ENCODE results near the gene INTS2. TPM values are rescaled to one million over a fixed set of nuclear protein-coding genes. Genes with fewer than 3 reads are reported as not detected.
A peak's percentile ranks its signal among the peaks of the same experiment; 100 is the strongest.
"Not testable (repeated sequence)": the region's sequence is repeated elsewhere in the genome, so short reads cannot be mapped to it uniquely, and the experiment has no call there.

INTS2 gene
- total RNA-seq, 2 donors from 2014 or later = 31.4 to 37.2 TPM

DNA sequence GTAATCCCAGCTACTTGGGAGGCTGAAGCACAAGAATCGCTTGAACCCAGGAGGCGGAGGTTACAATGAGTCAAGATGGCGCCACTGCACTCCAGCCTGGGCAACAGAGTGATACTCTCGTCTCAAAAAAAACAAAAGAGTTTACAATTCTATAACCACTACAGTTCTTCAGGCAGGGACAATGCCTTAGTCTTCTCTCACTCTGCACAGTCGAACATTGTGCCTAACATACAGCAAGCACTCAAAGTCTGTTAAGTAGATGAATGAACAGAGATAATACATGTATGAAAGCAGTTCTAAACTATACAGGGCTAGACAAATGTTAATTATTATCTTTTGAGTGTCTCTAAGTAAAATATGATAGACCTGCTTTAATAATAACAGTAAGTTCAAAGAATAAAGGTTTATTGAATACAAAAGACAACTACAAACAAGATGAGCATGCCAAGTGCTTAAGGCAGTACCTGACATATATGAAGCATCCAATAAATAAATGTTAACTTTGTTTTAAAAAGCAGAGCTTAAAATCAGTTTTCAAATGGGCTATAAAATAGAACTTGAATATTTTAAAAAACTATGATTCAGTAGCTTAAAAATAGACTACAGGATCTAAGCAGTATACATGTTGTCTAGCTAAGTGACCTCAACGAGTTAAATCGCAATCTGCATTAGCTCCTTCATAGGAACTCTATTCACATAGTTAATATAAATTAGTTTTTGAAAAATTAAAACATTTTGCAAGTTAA, 19.3 kb downstream of the INTS2 start:
- ATAC-seq (no peak), DNase-seq (ENCODE audit: low spot score in 2 of 2) (no peak)
- H3K27ac Mint-ChIP-seq = no peak overlapping the region
- H3K9me3 Mint-ChIP-seq = no peaks in the 10 kb centered on the region
- peaks cover 14 to 29% of the 10 kb centered on the region in 2 donors for H3K36me3 Mint-ChIP-seq

- Mint-ChIP-seq H3K36me3 (peaks cover 14 to 34% of the 10 kb centered on the region in 2 donors), H3K27ac (no peak overlapping the region), H3K9me3 (no peaks in the 10 kb centered on the region)
- DNase-seq (ENCODE audit: low spot score in 2 of 2) (no peak), ATAC-seq (no peak)
Observed at GRCh38 chr17:61907361-61907760, 20.4 kb downstream of the INTS2 start.

DNA sequence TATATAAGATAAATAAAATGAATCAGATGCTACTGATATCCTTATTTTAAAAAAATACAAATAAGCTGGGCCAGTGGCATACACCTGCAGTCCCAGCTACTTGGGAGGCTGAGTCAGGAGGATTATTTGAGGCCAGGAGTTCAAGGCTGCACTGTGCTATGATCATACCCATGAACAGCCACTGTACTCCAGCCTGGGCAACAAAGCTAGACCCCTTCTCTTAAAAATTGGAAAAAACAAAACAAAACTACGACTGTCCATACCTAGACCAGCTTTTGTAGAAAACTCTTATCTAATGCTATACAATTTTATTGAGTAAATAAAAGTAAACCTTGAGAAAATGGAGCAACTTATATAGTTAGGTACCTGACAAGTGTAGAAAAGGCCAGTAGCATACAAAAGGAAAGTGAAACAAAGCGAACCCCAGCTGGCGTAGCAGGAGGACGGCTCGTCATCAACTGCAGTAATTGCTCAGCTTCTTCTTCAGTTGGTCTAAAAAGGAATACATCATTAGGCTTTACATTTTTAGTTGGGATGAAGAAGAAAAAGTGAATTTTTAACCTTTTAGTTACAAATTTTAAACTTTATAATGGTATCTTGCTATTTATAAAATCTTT, 23.6 kb downstream of the INTS2 start:
- Mint-ChIP-seq H3K9me3 (no peaks in the 10 kb centered on the region), H3K36me3 (peaks cover 7 to 28% of the 10 kb centered on the region in 2 donors), H3K27ac (no peak overlapping the region)
- ATAC-seq (peak in 1 of 2 donors; percentile 78), DNase-seq (ENCODE audit: low spot score in 2 of 2) (no peak)

DNA sequence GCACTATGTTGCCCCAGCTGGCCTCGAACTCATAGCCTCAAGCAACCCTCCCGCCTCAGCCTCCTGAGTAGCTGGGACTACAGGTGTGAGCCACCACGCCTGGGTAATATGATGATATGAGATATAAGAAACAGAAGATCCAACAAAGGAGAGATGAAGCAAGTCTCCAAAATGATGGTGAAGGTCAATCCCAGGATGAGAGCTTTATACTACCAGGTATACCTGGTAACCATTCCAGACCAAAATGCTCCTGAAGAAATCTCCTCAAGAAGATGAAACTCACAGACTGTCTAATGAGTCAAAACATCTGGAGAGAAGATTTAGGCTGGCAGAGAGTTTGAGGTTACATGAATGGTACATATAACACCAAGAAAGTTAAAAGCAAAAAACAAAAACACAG, 24.5 kb downstream of the INTS2 start:
- no peak for ATAC-seq
- DNase-seq (ENCODE audit: low spot score in 2 of 2) = no peak
- Mint-ChIP-seq H3K9me3 (no peaks in the 10 kb centered on the region), H3K27ac (no peak overlapping the region), H3K36me3 (peaks cover 7 to 28% of the 10 kb centered on the region in 2 donors)

- DNase-seq (ENCODE audit: low spot score in 2 of 2) (no peak), ATAC-seq (no peak)
- no peak overlapping the region for H3K27ac Mint-ChIP-seq
- peaks cover 0 to 13% of the 10 kb centered on the region in 2 donors for H3K36me3 Mint-ChIP-seq
- no peaks in the 10 kb centered on the region for H3K9me3 Mint-ChIP-seq
Observed at GRCh38 chr17:61897548-61898180, 30.1 kb downstream of the INTS2 start.

DNA sequence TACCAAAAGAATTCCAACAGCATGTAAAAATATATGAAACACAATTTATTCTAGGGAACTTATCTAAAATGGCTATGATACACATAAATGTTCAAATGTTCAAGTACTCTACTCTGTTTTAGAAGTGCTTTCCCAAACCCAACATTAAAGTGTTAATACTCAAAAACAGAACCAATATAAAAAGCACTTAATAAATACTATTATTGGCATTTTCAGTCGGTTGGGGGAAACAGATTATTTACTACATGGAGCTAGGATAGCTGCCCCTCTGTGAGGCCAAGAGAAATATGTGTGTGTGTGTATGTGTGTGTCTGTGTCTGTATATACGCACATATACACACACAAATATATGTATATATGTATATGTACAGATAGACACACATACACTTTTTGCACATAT, 32.4 kb downstream of the INTS2 start:
- peaks cover 0 to 5% of the 10 kb centered on the region in 2 donors for H3K36me3 Mint-ChIP-seq
- H3K27ac Mint-ChIP-seq = peak overlapping the region in 1 of 2 donors; percentile 85
- no peaks in the 10 kb centered on the region for H3K9me3 Mint-ChIP-seq
- DNase-seq (ENCODE audit: low spot score in 2 of 2) (no peak), ATAC-seq (no peak)

DNA sequence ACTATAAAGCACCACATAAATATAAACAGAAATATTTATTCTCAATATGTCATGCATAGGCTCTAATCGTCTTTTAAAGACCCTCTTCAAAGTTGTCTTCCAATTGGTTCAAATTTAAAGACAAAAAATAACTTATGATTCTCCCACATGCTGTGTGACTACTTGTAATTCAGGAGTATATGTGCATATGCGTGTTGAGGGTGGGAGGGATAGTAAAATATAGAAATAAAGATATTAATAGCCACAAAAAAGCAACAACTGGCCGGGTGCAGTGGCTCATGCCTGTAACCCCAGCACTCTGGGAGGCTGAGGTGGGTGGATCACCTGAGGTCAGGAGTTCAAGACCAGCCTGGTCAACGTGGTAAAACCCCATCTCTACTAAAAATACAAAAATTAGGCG, 33.5 kb downstream of the INTS2 start:
- H3K36me3 Mint-ChIP-seq; H3K27ac Mint-ChIP-seq; DNase-seq (ENCODE audit: low spot score in 2 of 2); H3K9me3 Mint-ChIP-seq; ATAC-seq: not testable (repeated sequence)

DNA sequence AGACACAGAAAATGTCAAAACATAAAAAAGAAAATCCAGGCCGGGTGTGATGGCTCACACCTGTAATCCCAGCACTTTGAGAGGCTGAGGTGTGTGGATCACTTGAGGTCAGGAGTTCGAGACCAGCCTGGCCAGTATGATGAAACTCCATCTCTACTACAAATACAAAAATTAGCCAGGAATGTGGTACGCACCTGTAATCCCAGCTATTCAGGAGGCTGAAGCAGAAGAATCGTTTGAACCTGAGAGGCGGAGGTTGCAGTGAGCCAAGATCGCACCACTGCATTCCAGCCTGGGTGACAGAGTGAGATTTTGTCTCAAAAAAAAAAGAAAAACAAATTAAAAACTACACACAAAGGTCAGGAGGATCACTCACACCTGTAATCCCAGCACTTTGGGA, 40.0 kb downstream of the INTS2 start:
- ATAC-seq; DNase-seq (ENCODE audit: low spot score in 2 of 2); H3K9me3 Mint-ChIP-seq: not testable (repeated sequence)
- peak overlapping the region in 1 of 2 donors; percentile 44 for H3K27ac Mint-ChIP-seq
- H3K36me3 Mint-ChIP-seq = peaks cover 7 to 10% of the 10 kb centered on the region in 2 donors

- not testable (repeated sequence) for H3K27ac Mint-ChIP-seq; ATAC-seq; H3K9me3 Mint-ChIP-seq; DNase-seq (ENCODE audit: low spot score in 2 of 2)
- peaks cover 7 to 10% of the 10 kb centered on the region in 2 donors for H3K36me3 Mint-ChIP-seq
Observed at GRCh38 chr17:61885865-61886264, 41.9 kb downstream of the INTS2 start.

DNA sequence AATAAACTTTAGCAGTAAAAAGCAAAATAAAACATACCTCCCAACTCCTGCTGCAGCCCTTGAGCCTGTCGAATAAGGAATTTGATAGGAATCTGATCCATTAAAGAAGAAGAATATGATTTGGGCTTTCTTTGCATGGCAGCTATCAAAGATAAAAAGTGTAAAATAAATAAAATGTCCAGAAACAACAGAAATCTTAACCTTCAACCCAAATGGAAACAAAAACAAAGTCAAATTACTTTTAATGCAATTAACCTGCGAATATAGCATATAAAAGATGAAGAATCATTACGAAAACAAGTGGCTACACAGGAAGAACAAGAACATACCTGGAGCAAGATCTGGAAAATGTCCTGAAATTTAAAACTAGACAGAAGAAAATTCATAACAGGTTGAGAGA, 42.9 kb downstream of the INTS2 start:
- Mint-ChIP-seq H3K27ac (no peak overlapping the region), H3K36me3 (peaks cover 7 to 10% of the 10 kb centered on the region in 2 donors), H3K9me3 (no peaks in the 10 kb centered on the region)
- ATAC-seq = no peak
- DNase-seq (ENCODE audit: low spot score in 2 of 2) = no peak

- ATAC-seq (no peak), DNase-seq (ENCODE audit: low spot score in 2 of 2) (no peak)
- Mint-ChIP-seq H3K36me3 (no peaks in the 10 kb centered on the region), H3K27ac (no peak overlapping the region), H3K9me3 (no peaks in the 10 kb centered on the region)
Observed at GRCh38 chr17:61880589-61881102, 47.1 kb downstream of the INTS2 start.

DNA sequence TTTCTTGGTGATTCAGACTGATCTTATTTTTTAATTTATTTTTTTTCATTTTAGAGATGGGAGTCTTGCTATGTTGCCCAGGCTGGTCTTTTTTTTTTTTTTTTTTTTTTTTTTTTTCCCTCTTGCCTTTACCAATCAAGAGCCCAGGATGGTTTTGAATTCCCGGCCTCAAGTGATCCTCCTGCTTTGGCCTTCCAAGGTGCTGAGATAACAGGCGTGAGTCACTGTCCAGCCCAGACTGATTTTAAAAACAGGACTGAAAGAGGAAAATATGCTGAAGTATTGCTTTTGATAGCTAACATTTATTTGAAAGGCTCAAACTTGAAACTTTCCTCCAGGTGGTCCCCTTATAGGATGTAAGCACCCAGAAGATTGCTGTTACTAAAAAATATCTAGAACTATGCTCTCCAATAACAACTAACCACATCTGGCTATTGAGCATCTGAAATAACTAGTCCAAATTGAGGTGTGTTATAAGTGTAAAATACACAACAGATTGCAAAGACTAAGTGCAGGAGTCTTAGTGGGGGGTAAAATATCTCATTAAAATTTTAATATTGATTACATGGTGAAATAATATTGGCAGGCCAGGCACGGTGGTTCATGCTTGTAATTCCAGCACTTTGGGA, 48.7 kb downstream of the INTS2 start:
- Mint-ChIP-seq H3K9me3 (no peaks in the 10 kb centered on the region), H3K27ac (no peak overlapping the region), H3K36me3 (no peaks in the 10 kb centered on the region)
- DNase-seq (ENCODE audit: low spot score in 2 of 2) = no peak
- no peak for ATAC-seq

DNA sequence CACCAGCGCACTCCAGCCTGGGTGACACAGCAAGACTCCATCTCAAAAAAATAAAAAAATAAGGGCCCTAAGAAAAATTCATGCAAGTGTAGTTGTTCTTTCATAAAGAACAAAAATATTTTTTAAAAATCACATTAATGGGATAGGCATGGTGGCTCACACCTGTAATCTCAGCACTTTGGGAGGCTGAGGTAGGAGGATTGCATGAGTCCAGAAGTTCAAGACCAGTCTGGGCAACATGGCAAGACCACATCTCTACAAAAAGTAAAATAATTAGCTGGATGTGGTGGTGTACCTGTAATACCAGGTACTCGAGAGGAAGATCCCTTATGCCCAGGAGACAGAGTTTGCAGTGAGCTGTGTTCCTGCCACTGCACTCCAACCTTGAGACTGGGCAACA, 49.3 kb downstream of the INTS2 start:
- ATAC-seq (no peak), DNase-seq (ENCODE audit: low spot score in 2 of 2) (no peak)
- Mint-ChIP-seq H3K36me3 (no peaks in the 10 kb centered on the region), H3K9me3 (no peaks in the 10 kb centered on the region), H3K27ac (no peak overlapping the region)

- Mint-ChIP-seq H3K27ac (no peak overlapping the region), H3K9me3 (no peaks in the 10 kb centered on the region), H3K36me3 (no peaks in the 10 kb centered on the region)
- ATAC-seq = no peak
- DNase-seq (ENCODE audit: low spot score in 2 of 2) = no peak
Observed at GRCh38 chr17:61877837-61878236, 49.9 kb downstream of the INTS2 start.

DNA sequence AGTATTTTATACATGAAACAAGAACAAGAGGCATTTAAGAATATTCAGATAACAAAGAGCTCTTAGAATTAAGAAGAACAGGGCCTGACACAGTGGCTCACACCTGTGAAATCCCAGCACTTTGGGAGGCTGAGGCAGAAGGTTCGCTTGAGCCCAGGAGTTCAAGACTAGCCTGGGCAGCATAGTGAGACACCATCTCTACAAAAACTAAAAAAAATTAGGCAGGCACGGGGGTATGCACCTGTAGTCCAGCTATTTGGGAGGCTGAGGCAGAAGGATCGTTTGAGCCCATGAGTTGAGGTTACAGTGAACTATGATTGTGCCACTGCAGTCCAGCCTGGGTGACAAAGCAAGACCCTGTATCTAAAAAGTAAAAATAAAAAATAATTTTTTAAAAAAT, 52.0 kb downstream of the INTS2 start:
- ATAC-seq (no peak), DNase-seq (ENCODE audit: low spot score in 2 of 2) (no peak)
- peak overlapping the region in 1 of 2 donors; percentile 61 for H3K27ac Mint-ChIP-seq

GRCh38 chr17:61875285-61875684, 52.5 kb downstream of the INTS2 start:
- Mint-ChIP-seq H3K27ac (peak overlapping the region in 1 of 2 donors; percentile 61), H3K36me3 (no peaks in the 10 kb centered on the region), H3K9me3 (no peaks in the 10 kb centered on the region)
- ATAC-seq (peak in 1 of 2 donors; percentile 70), DNase-seq (ENCODE audit: low spot score in 2 of 2) (no peak)

More for the DNA sequence above, 52.0 kb downstream of the INTS2 start:
- H3K9me3 Mint-ChIP-seq = no peaks in the 10 kb centered on the region
- no peaks in the 10 kb centered on the region for H3K36me3 Mint-ChIP-seq

GRCh38 chr17:61874075-61874474, 53.7 kb downstream of the INTS2 start:
- no peak for ATAC-seq
- H3K27ac Mint-ChIP-seq = no peak overlapping the region
- no peaks in the 10 kb centered on the region for H3K9me3 Mint-ChIP-seq
- no peaks in the 10 kb centered on the region for H3K36me3 Mint-ChIP-seq
- no peak for DNase-seq (ENCODE audit: low spot score in 2 of 2)

Measured in activated naive CD4-positive, alpha-beta T cell treated with anti-CD3 and anti-CD28 coated beads, Interleukin-2, amount 50 U/mL, for 72 hours (primary cell).